NCI-H1694 treated with DMSO at 0.1 percent for 48 hours (cell line): Measurements from ENCODE around the gene LRP1B.

ENCODE experiments used
- DNase-seq: peaks from one replicate; lab custom pipeline; 2025; lab: John Stamatoyannopoulos, UW

The LRP1B gene

DNA sequence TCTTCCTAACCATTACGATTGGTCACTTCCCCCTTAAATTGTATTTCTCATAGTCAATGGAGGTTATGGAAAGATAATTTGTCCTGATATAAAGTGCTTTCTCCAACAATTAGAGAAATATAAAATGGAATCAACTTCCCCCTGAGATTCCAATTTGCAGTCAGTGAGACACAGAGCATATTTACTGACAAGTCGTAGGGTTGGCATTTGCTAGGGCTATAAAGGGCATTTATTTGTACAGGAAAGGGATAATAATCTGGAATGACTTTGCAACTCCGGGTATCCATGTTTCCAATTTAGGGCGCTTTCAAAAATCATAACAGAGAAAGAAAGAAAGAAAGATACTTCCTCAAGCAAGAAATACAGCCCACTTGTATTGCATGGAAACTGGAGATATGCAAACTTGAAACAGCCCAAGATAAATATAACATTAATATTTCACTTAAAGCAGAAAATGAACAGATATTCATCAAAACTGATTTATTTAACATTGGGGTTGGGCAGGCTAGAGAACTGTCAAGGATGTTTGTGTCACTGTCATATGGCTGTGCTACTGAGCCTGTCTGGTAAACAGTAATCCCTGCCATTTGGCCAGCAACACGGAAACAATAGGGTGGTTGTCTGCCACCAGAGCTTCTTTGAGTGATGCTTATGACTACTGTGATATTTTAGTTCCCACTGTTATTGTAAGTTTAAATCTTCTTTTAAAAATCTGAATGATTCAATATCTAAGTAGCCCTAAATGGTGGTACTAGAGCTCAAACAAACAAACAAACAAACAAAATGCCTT, 621.8 kb downstream of the LRP1B start:
- no peak for DNase-seq

DNA sequence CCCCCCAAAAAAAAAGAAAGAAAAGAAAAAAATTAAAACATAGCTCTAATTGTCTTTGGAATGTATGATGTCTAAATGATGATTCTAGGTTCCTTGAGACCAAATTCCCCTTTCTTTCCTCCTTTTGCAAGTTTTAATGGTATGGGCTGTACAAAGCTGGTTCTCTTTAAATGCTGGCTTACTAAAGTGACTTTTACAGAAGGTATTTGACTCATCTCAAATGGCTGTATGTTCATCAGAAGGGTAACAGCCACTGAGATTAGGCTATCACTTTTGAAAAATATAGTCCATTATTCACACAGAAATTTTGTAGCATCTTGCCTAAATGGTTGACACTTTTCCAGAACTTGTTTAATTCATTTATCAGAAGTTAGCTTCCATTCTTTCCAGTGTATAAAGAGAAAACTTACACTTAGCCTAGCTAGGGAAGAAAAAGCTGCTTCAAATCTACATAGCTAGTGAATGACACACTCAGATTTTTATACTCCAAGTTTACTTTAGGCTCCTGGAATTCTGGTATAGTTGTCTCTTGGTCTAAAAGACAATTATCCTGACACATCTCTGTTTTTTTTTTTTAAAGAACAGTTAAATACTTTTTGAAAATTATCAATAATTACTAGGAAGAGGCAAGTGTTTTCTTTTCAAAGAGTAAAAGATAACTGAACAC, 622.6 kb downstream of the LRP1B start:
- DNase-seq = no peak

DNA sequence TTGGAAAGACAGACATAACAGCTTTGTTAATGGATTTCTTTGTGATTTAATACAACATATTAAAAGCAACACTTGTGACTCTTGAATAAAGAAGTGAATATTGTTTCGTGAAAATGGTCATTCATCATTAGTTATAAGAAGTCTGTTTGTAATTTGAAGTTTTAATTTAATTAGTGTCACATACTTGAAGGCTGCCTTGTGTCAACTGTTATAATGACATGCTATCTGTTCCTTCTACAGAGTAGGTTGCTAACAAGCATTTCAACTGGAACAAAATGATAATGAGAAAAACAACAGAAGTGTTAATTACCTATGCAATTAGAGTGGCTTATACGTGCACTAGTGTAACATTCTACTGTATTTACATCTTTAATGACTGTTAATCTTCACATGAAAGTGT, 624.7 kb downstream of the LRP1B start:
- DNase-seq = no peak

DNA sequence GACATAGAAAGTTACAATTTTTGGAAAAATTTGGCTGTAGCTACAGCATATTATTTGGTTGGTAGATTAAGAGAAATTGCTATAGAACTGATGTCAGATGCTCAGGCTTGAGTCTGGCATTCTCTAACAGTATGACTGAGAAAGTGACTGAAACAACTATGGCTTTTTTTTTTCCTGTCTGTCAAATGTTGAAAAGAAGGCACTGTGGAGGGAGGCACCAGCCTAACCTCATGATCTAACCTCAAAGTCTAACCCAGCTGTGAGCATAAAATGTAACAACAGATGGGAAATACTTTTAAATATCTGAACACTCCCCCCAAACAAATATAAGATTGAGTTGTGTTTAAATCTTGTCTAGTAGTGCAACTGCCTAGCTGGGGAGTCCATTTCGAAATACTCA, 629.1 kb downstream of the LRP1B start:
- DNase-seq = no peak

DNA sequence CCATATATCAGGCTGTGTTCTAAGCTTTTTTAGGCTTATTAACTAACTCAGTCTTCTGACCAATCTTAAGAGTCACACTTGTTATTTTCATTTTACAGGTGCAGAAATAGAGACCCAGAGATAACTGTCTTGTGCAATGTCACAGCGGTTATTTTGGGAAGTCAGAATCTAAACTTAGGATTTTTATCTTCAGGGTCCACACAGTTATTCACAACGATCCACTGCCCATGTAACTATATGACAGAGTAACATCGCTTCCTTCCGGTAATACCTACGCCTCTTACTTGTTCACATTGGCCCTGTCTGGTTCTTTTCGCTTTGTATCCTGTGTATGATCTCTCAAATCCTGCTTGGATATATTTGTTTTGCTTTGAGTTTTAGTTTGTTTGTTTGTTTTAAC, 631.7 kb downstream of the LRP1B start:
- DNase-seq = no peak

DNA sequence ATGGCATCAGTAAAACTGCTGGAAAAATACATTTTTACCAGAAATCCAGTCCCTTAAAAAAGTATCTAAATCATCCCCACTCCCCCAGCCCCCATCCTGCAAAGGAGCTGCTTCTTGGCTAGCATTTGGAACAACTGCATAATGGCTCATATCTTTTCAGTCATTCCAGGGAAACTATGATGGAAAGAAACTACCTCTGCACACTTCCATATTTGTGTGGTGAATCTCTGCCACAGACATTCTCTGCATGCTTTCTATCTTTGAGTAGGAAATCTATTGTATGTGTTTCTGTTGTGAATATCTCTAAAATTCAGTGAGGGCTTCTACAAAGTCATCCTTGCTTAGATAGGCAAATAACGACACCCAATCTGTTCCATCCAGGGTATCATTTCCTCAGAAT, 632.3 kb downstream of the LRP1B start:
- no peak for DNase-seq

DNA sequence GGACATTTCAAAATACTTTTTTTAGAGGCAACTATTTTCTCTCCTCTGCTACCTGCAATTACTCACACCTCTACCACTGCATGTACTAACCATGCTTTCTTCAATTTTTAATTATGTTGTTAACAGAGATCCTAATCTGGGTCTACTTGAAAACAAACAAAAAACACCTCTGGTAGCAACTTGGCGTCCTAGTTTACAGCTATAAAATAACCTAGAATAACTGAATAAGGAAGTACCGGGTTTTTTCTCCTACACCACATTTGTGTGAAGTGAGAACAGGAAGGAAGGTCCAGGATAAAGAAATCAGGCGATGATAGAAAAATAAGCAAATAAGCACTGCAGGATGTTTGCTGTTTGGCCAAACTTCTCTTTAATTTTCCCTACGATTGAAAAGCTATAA, 633.5 kb downstream of the LRP1B start:
- DNase-seq = no peak

DNA sequence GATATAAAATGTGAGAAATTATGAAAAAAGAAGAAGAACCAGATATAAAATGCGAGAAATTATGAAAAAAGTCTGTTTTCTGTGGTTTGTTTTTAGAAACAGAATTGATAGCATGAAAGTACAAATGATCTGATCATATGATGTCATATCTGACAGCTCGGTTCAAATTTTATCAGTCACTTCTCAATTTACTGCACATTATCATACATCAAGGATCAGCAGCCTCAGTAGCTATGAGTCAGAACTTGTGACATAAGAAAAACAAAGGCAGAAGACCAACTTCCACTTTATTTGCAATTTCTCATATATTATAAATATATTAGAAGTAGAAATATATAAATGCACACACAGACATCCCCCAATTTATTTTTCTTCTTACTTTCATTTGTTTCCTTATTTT, 634.0 kb downstream of the LRP1B start:
- no peak for DNase-seq

DNA sequence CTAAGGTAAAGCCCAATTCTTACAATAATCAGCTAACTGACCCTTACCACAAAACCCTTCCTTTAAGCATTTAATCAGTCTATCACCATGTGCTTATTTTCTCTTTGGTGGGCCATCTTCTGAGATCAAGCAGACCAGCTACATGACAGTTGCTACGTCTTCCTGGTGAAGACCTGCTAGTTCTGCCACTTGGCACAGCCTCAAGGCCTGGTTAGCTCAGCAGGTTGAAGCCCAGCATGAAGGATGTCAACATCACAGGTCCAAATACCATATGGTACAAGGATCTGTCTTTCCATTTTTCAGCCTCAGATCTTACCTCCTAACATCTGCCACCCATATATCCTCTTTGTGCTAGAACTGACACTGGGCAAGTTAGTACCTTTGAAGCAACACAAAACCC, 636.9 kb downstream of the LRP1B start:
- peak; percentile 53 for DNase-seq

DNA sequence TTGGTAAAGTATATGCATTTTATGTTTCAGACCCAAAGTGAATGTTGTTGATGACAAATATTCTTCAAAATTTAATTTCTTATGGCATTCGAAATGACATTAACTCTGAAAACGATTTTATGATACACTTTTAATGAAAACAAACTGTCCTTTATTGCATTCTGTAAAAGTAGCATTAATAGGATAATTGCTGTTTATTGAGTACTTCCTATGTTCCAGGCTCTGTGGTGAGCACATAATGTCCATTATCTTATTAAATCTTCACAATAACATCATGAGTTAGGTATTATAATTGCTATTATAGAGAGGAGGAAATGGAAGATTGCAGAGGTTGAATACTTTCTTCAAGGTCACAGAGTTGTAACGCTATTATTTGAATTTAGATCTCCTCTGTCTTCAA, 638.0 kb downstream of the LRP1B start:
- no peak for DNase-seq

DNA sequence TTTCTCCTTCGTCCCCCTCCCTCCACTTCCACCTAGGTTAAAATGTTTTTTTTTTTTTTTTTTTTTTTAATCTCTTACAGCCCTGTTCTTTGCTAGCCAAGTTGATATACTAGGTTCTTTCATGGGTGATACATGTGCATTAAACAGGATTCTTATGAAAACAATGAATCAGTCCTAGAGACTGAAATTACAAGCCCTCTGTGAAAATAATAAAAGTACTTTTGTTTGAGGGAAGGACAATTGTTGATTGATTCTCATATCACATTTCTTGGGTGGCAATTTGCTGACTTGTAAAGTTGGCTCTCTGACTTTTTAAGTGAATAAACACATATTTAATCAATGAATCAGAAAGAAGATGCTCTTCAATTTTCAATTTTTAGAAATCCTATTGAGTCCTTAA, 639.9 kb downstream of the LRP1B start:
- DNase-seq = no peak

DNA sequence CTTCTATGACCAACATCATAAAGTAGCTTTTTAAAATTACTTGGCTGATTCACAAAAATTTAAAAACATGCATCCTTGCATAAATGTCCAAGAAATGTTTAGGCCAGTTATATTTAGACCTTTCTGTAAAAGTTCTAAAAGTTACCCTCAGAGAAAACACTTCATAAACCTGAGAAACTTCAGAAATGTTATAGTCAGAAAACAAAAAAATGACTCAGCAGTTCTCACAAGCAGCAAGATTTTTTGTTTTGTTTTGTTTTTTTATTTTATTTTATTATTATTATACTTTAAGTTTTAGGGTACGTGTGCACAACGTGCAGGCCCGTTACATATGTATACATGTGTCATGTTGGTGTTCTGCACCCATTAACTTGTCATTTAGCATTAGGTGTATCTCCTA, 648.1 kb downstream of the LRP1B start:
- DNase-seq = no peak

DNA sequence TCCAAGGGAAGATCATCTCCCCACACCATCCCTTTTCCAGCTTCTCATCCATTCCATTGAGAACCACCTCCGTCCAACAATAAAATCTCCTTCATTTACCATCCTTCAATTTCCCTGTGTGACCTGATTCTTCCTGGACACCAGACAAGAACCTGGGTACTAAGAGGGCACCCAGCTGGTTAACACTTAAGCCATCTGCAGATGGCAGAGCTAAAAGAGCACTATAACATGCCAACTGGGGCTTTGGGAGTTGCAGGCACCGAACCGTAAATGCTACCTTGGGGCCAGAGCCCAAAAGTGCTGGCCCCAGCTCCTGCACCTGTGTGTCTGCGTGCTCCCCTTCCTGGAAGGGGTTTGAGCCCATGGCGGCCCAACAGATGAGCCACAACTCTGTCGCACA, 655.0 kb downstream of the LRP1B start:
- DNase-seq = no peak

DNA sequence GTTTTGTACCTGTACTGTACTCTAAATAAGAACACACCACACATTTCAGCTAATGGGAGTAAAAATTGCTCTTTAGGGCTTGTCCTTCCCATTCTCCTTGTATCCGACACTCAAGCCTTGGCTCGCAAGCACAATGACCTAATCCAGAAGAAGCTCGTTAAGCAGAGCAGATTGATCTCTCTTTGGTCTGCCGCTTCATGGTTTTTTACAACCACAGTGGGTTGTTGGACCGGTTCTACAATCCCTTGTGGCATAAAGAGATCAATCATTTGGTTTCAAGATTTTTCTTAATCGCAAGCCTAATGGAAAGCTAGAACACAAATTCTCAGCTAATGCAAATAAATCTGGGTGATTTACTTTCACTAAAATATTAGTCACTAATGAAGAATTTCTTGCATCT, 662.1 kb downstream of the LRP1B start:
- no peak for DNase-seq

DNA sequence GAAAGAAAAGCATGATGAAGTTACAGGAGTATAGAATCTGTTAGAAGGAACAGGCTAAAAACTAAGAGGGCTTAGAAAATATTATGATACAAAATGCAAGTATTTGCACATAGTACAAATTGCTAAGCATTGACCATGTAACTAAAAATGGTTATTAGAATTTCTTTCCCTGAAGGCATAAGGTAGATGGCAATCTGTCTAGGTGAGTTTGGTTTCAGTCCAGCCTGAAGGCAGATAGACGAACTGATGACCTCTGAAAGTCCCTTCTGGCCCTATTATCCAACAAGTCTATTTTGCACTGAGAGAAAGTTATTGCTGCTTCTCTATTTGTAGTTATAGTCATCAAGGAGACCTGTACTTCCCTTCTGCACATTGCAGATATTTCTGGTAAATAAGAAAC, 663.5 kb downstream of the LRP1B start:
- no peak for DNase-seq

DNA sequence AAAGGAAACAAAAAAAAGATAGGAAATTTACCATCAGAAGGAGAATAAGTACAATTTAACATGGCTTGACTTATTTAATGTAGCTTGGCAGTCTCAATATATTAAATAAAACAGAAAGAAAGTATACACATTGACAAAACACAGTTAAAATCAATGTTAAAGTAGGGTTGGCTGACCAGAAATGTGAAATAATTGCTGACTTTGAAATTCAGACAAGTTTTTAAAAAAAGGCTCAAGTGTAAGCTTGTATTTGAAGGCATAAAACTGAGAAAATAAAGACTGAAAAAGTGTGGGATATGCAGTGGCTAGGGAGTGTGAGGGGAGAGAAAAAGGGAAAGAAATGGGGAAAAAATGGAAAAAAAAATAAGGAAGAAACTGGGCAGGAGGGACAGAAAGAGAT, 665.8 kb downstream of the LRP1B start:
- DNase-seq = no peak

DNA sequence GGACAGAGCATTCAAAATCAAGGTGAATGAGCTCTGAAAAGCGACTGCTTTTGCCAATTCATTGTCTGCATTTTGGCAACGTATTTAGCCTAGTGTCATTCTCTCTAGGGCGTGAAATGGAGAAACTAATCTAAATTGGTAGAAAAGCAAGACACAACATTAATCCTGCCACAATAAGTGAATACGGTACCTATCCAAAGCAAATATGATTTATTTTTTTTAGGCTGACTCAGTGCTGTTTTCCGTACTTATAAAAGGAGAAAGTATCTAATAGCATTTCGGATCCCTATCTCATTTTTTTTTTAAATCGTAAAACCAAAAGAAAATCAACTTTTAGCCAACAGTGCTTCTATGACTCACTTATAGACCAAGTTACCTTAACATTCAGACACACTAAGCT, 672.5 kb downstream of the LRP1B start:
- DNase-seq = no peak

DNA sequence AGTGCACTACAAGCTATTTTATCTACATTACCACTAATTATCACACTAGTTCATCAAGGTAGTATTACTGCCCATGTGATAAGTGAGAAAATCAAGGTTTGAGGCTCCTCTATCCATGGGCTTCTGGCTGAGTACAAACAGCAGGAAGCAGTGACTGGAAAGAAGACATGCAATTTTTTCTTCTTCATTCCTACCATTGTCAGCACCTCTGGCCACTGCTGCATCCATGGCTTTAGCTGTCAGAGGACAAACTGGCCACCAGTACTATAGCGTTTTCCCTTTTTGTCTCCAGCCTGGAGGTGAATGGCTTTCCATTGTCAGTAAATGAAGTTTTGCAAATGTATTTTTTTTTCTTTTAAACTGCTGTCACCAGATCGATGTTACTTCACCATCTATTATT, 674.9 kb downstream of the LRP1B start:
- DNase-seq = no peak

DNA sequence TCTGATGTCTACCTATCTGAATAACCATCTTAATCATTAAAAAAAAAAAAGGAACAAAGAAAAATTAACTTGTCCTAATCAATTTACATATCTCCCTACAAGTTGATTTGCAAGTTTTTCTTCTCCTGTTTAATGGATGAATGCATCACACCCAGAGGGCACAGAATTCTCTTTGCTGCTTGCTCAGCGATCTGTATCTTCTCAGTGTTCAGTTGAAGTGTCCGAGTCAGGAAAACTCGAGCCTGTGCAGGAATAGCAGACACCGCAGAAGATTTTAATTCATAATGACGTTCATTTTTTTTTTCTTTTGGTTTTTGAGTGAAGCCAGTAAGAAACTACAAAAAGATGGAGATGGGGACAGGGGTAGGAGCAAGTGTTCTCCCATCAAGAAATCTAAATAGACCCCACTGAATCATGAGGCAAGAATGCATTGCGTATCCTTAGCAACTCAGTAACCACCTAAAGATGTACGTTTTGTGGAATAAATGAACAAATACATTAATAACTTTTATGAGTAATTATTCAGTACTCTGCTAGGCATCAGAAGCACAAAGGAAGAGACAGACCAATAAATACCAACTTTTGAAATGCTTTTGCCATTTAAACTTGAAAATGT, 675.5 kb downstream of the LRP1B start:
- DNase-seq = no peak

DNA sequence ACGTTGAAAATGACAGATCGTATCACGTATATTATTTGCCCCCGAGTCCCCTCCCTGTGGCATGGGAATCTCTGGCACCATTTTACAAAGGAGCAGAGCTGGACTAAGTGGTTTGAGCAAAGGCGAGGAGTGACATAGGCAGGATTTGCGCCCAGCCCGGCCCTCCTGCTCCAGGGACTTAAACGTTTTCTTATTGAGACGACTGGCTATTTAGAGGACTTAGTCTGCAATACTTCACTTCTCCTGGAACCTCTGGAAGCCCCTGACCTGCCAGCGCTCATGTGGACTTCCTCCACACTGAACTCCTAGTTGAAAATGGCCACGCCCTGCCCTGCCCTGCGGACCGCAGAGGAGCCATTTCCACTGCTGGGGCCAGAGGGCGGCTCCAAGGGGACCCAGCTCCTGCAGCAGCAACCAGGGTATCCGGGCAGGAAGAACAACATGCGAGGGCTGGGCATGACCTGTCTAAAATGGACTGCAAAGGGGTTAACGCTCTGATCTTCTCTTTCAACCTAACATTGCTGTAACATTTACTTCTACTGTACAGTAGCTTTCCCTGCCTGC, 690.7 kb downstream of the LRP1B start:
- no peak for DNase-seq

DNA sequence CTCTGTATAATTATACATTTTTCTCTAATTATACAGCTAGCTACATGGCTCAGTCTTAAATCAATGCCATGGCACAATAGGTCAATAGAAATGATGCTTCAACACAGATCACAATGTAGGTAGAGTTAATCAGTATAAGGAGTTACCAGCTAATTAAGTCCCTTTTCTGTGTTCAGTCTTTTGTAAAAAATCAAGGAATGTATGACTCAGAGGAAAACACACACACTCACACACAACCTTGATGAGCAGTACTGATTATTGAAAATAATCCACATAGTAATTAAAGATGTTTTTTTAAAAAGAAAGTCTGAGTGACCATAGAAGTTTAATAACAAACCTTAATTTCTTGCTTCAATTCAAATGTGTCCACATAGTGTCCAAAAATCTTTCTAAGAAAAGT, 691.3 kb downstream of the LRP1B start:
- no peak for DNase-seq

DNA sequence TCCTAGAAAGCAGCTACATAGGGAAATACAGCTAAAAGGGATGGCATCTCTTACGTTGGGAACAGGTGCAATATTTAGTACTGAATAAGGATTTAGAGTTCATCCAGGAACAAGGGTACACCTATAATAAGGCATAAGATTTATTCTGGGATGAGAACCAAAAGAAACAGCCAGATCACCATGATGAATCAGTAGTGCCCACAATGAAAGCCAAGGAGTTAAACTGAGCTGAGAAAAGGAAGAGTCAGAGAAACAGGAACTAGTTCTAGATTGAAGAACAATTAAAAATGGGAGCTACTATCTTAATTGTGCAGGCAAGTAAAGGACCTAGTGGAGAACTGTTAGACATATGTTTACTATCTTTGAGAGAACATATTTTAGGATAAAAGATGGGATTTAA, 692.3 kb downstream of the LRP1B start:
- no peak for DNase-seq

DNA sequence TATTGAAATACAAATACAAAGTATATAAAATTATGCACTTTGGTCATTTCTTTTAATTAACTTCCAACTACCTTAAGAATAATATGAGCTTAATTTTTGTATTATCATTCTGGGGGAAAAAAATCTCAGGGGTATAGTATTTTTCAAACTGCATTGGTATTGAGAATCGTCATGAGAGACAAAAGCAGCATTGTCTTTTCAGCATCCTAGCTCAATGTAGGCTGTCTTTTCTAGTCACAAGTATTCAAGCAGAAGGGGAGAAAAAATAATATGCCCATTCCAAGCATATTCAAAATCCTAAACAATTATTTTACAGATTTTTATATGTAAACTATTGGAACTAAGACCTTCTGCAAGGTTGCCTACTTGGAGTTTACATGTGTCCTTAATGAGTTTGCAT, 693.3 kb downstream of the LRP1B start:
- no peak for DNase-seq
